GM18498 (cell line): Measurements from ENCODE around the gene HSDL1.

ENCODE experiments used
- ATAC-seq: cut with Tn5 transposase; IDR thresholded peaks from one replicate; pipeline ENCODE4 v1.9.1; 2021; ENCODE audit warnings: mild to moderate bottlenecking, moderate library complexity; ENCODE audit not compliant: unreplicated experiment

HSDL1 gene

DNA sequence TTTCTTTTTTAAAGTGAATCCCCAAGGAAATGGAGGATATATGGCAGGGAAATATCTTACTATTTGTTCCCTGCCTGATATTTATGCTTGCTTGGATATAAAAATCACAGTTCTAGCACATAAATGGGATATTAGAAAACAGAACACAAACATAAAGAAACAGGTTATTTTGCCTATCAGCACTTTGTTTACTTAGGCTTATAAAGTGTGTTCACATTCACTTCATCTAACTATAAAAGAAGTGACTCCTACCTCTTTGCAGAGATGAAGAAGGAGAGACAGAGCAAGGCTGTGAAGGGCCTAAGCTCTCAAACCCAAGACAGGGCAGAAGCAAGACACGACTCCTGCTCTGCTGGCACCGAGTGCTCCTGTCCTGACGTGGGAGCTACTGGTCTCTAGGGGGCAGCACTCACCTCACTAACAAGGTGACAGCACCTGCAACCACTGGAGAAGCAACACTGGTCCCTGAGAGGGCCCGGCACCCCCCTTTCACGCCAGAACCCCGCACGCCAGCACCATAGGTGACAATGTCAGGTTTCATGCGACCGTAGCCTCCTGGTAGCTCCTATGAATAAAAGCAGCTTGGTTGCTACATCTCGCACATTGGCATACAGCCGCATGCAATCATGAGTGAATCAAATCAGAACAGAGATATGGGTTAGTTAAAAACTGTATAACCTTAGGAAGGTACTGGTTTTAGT, 60.3 kb downstream of the HSDL1 start:
- peak; percentile 51 for ATAC-seq

DNA sequence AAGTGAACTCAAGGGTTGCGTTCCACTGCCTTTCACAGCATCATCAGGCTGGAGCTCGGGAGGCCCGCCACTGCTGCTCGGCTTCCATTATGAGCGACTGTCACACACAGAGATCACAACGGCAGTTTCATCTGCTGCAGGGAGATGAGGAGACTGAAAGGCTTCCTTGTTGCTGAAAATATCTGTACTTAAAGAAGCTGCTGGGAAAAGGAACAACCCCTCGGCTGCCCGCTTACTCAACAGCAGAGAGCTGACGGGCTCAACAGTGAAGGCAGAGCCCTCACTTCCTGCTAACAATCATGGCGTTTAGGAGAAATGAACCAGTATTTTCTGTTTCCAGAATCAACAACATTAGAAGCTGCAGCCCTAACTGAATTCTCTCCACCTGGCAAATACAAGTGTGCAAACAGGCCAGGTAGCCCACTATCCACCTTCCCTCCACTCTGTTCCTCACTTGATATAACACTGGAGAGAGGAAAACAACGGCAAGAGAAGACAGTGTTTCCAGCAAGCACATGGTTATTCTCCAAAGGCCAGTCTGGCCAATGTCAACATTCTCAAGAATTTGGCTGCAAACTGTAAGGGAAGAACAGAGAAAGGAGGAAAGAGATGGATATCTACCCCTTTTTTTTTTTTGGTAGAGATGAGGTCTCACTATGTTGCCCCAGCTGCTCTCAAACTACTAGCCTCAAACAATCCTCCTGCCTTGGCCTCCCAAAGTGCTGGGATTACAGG, 62.0 kb downstream of the HSDL1 start:
- no peak for ATAC-seq

DNA sequence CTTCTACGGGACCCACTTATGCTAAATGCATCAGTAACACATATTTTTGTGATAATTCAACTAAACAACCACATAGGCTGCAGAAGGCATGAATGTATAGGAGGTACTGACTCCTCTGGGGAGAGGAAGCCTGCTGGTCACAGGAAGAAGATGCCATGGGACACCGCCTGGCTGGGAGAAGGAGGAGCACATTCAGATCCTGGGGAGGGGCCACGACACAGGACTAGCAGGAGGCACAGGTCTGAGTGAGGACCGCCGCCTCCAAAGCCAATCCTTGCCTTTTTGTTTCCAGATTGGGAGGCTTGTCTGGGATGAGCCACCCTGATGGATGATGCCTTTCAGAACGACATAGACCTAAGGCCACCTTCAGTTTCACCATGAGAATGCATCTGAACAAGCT, 62.9 kb downstream of the HSDL1 start:
- ATAC-seq: no peak

DNA sequence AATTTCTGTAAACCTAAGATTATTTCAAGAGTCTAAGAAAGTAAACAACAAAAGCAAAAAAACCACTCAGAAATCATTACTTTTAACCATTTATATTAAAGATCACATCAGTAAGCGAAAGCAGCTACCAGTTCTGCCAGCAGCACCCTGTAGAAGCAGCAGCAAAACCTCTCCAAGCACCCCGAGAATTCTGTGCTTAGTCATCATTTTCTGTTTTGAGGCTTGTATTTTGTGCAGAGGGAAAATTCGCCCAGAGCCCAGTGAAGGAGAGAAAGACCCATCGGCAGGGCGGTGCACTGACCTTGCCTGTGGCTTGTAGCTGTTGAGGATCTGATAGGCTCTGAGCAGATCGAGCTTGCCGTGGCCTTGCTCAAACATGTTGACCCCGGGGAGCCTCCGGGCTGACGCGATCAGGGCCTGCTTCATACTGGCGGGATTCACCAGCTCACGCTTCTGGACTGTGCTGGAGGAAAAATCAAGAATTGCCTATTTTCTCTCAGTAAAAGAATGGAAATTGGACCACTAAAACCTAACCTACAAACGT, 63.5 kb downstream of the HSDL1 start:
- ATAC-seq: no peak

DNA sequence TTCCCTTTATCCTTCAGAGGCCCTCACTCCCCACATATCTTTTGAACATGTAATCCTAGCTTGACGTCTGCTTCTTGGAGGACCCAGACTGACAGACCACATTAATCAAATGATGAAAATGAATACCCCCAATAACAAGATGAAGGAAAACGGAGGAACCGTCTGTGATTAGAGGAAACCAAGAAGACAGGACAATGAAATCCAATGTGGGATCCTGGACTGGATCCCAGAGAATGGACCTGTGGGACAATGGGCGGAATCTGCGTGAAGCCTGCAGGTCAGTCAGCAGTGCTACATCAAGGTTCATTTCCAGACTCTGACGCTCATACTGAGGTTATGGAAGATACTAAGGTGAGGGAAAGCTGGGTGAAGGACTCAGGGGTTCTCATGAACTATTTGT, 64.2 kb downstream of the HSDL1 start:
- no peak for ATAC-seq

DNA sequence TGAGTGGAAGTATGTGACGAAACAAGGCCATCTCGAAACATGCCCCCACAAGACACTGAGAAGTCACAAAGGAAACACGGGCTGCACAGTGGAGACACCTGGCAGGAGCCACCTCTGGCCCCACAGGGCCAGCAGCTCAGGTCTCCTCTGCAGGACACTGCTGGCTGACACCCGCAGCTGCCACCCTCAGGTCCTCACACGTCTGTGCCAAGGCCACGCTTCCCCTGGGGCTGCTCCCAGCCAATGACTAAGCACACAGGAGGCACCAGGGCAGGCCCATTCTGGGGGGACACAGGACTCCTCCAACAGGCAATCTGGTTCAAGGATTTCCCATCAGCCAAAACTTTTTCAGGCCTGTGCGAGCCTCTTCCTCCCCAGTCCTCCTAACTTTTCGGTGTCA, 64.6 kb downstream of the HSDL1 start:
- ATAC-seq: no peak

DNA sequence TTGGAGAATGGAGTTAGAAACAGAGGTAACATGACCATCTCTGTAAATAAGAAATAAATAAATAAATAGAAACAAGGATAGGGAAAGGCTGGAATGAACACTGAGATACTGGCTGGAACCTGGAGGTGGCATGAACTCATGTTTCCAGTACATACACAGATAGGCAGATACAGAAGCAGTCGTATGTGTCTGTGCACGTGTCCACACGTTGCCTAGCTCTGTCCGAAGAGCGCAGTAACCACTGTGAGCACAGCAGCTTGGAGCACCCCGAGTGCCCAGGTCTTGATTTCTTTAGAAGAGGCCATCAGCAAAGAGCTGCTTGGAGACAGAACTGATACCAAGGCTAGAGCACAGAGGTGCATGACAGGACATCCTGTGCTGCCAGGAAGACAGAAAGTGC, 65.3 kb downstream of the HSDL1 start:
- ATAC-seq: no peak

DNA sequence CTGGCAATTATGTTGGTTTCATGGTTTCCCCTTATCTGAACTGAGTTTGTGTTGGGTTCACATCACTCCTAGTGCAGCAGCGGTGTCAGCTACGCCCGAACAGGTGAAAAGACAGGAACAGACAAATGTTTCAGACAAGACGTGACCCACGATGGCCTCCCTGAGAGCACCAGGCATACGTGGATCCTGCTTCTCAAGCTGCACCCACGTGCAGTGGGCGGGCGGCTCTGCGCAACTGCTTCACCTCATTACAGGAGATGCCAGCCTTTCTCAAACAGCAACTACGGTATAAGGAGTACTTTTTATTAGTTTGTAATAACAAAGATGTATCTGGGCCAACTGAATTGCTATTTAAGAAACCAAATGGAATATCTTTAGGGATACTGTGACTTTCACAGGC, 69.6 kb downstream of the HSDL1 start:
- ATAC-seq: no peak

DNA sequence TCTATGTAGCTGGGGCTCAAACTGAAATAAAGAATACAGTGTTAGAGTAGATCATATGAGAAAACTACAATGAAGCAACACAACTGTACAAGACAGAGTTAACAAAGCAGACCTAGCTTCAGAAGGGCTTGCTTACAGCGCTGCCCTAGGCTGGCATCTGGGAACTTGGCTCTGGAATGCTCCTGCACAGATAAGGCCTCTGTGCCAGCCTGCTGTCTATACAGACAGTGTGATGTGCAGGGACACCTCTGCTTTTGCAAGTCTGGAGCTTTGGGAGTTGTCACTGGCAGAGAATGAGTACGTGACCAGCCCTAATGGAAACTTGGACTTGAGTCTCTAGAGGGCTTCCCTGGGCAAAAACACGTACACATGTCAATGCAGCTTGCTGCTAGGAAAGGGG, 70.3 kb downstream of the HSDL1 start:
- ATAC-seq: no peak
